ENCODE results near the gene SH3BGRL2.

SH3BGRL2 gene

GRCh38 chr6:79699606-79700005, 68.5 kb downstream of the SH3BGRL2 start:
- DNase-seq (ENCODE audit: low read depth), result no peak

DNA sequence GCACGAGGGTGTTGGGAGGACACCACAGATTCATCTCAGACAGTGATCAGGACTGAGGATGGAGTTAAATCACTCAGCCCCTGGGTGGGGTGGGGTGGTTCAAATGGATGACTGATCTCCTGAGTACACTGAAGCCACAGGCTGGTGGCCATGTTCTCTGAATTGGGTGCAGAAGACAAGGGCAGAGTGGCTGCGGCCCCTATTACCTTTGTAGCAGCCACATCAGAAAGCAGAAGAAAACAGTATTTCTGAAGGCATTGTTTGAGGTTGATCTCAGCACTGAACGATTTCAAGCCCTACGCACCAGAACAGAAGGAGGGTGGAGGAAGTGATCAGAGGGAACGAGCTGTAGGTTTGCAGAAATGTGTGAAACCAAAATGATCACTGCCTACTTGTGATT, 71.6 kb downstream of the SH3BGRL2 start:
- DNase-seq (ENCODE audit: low read depth), result no peak

GRCh38 chr6:79704200-79704599, 73.1 kb downstream of the SH3BGRL2 start:
- no peak for DNase-seq (ENCODE audit: low read depth)

- no peak for DNase-seq (ENCODE audit: low read depth)
Observed at GRCh38 chr6:79705456-79705995, 74.4 kb downstream of the SH3BGRL2 start.

DNA sequence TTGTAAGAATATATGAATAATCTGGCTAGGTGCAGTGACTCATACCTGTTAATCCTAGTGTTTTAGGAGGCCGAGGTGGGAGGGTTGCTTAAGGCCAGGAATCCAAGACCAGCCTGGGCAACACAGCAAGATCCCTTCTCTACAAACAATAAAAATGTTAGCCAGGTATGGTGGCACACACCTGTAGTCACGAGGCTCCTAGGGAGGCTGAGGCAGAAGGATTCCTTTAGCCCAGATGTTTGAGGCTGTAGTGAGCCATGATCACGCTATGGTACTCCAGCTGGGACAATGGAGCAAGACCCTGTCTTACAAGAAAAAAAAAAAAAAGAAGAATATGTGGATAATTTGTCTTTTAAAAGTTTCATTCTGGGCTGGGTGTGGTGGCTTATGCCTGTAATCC, 75.4 kb downstream of the SH3BGRL2 start:
- DNase-seq (ENCODE audit: low read depth), result no peak

- DNase-seq (ENCODE audit: low read depth), result no peak
Observed at GRCh38 chr6:79707621-79708020, 76.5 kb downstream of the SH3BGRL2 start.

- no peak for DNase-seq (ENCODE audit: low read depth)
Observed at GRCh38 chr6:79708095-79708791, 77.1 kb downstream of the SH3BGRL2 start.

- DNase-seq (ENCODE audit: low read depth), result no peak
Observed at GRCh38 chr6:79710127-79710526, 79.0 kb downstream of the SH3BGRL2 start.

DNA sequence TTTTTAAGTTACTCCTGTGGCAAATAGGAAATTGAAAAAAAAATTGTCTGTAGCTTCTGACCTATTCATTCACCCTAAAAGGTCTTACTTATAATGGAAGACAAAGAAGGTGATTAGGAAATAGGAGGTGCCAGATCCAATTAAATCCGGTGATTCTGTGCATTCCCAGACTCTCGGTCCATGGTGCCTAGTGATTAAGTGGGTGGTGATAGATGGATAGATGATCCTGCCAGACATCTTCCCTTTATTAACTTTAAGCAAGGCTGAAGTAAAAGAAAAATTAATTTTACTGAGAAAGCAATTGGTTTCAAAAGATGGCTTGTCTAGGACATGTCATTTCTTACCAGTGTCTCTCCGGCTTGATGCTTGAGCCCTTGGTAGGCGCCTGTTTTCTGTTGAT, 80.0 kb downstream of the SH3BGRL2 start:
- no peak for DNase-seq (ENCODE audit: low read depth)

GRCh38 chr6:79712144-79712543, 81.0 kb downstream of the SH3BGRL2 start:
- DNase-seq (ENCODE audit: low read depth), result no peak

GRCh38 chr6:79712616-79713135, 81.5 kb downstream of the SH3BGRL2 start:
- DNase-seq (ENCODE audit: low read depth), result no peak

DNA sequence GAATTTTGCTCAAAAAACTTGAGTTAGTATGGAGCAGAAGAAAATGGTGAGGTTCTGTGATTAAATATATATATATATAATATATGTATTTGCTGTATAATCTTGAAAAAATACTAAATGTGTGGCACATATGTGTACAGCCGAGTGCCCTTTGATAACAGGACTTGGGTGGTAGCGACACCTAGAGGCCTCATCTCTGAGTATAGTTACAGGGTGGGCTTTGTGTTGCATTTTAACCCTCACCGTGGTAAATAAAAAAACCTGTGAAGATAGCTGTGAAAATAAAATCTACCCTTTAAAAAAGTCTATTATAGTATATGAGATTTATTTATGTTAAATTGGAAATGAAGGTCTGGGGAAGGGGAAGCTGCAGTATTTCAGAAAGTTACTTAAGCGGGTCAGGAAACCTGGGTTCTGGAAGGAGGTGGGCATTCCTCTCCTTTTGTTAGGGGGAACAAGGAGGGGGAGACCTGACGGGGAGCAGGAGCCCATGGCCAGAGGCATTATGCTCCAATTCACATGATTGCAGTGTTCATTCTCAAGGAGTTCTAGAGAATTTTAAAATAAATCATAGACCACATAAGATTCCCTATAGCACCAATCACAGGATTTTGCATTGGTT, 82.7 kb downstream of the SH3BGRL2 start:
- peak; percentile 43 for DNase-seq (ENCODE audit: low read depth)

DNA sequence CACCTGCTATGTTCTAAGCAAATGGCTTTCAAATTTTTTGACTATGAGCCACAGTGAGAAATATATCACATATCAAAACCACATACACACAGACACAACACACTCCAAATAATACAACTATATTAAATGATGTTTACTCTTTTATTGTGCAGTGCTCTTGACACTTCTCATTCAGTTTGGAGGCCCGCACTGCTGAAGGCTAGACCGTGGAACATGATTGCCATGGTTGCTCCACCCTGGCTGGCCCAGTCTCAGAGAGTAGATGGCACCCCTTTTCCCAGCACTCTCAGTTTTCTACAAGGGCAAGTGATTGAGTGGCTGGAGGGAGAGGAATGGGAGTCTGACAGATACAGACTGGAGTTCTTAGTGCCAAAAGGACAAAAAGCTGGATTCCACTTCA, 86.9 kb downstream of the SH3BGRL2 start:
- no peak for DNase-seq (ENCODE audit: low read depth)

- DNase-seq (ENCODE audit: low read depth), result peak; percentile 18
Observed at GRCh38 chr6:79718509-79719247, 87.5 kb downstream of the SH3BGRL2 start.

- DNase-seq (ENCODE audit: low read depth), result peak; percentile 17
Observed at GRCh38 chr6:79719248-79719960, 88.3 kb downstream of the SH3BGRL2 start.

DNA sequence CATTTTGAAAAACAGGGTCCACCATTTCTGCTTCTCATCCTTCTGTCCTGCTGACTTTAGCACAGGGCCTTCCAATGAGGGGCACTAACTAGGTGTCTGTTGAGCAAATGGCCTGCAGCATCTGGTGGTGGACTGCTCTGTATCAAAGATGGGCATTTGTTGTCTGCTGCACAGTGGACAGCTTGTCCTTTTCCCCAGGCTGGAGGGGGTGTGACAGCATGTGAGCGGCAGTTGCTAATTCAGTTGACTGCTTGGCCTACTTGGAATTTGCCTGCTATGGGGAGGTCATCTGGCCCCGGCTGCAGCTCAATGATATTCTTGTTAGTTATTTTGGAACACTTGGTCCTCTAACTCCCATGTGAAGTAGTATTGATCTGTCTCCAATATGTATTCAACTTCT, 93.7 kb downstream of the SH3BGRL2 start:
- no peak for DNase-seq (ENCODE audit: low read depth)

GRCh38 chr6:79731471-79731870, 100.3 kb downstream of the SH3BGRL2 start:
- DNase-seq (ENCODE audit: low read depth), result no peak

- no peak for DNase-seq (ENCODE audit: low read depth)
Observed at GRCh38 chr6:79733388-79733787, 102.3 kb downstream of the SH3BGRL2 start.

GRCh38 chr6:79734374-79734773, 103.2 kb downstream of the SH3BGRL2 start:
- DNase-seq (ENCODE audit: low read depth), result no peak

GRCh38 chr6:79735183-79735582, 104.1 kb downstream of the SH3BGRL2 start:
- no peak for DNase-seq (ENCODE audit: low read depth)

DNA sequence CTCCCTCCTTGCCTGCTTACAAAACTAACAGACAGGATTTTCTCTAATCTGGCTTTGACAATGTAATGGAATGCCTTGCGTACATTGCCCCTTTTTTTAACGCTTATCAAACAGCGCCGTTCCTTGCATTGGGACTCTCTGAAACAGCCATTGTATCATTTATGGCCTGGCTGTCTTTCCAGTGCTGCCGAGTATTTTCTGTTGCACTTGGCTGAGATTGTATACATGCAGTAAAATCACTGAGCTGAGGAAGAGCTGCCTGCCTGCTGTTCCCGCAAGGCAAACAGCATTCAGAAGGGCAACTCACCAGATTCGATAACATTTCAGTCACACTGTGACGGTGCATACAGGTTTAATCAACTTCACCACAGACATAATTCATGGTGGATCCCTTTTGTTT, 106.0 kb downstream of the SH3BGRL2 start:
- no peak for DNase-seq (ENCODE audit: low read depth)

DNA sequence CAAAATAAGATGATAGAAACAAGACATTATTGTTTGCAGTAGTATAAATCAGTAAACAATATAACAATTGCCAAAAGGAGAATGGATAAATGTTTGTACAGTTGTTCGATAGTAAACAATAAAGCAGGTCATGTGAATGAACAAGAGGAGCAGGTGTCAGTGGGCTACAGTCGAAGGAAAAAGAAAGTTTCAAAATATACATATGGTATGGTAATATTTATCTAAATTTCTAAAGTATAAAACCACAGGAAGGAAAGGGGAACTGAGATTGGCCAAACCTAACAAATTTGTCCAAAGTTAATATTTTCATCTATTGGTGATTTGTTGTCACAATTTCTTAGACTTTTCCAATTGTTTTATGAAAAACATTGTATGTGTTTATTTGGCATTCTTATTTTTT, 110.9 kb downstream of the SH3BGRL2 start:
- DNase-seq (ENCODE audit: low read depth), result no peak
